Skeletal muscle satellite cell (primary cell): ENCODE data around the gene SMIM41.

Experiments used
- H3K27me3 ChIP-seq: 2 replicates; pipeline ENCODE4 v1.7.0; 2013; ENCODE audit warnings: low read length; ENCODE audit not compliant: control insufficient read depth, insufficient read depth
- H3K36me3 ChIP-seq: 2 replicates; pipeline ENCODE4 v1.7.0; 2013; ENCODE audit warnings: mild to moderate bottlenecking, control low read depth, low read length; ENCODE audit not compliant: insufficient read depth
- H3K4me1 ChIP-seq: 2 replicates; pipeline ENCODE4 v1.7.0; 2013; ENCODE audit warnings: low read length; ENCODE audit not compliant: control insufficient read depth, insufficient read depth
- H3K4me2 ChIP-seq: 2 replicates; pipeline ENCODE4 v1.7.0; 2013; ENCODE audit warnings: mild to moderate bottlenecking, low read length
- H3K4me3 ChIP-seq: 2 replicates; pipeline ENCODE4 v1.7.0; 2013; ENCODE audit warnings: low read length
- H3K9ac ChIP-seq: 2 replicates; pipeline ENCODE4 v1.7.0; 2013; ENCODE audit warnings: mild to moderate bottlenecking, low read depth, low read length, moderate library complexity
- H3K9me3 ChIP-seq: replicated peaks from 2 replicates; pipeline ENCODE4 v1.7.0; 2013; ENCODE audit warnings: mild to moderate bottlenecking, control low read depth, low read length

SMIM41 gene

GRCh38 chr12:52073531-52074381, 5.7 kb upstream of the SMIM41 start:
- Histone ChIP-seq H3K9ac (peak overlapping the region; percentile 37), H3K36me3 (peaks cover 63% of the 10 kb centered on the region), H3K4me3 (no peak overlapping the region), H3K4me2 (peak overlapping the region; percentile 24), H3K4me1 (peaks cover 52% of the 10 kb centered on the region), H3K27me3 (no peaks in the 10 kb centered on the region), H3K9me3 (no peaks in the 10 kb centered on the region)

GRCh38 chr12:52074971-52075724, 4.4 kb upstream of the SMIM41 start:
- no peaks in the 10 kb centered on the region for H3K27me3 ChIP-seq
- peak overlapping the region; percentile 37 for H3K9ac ChIP-seq
- no peaks in the 10 kb centered on the region for H3K9me3 ChIP-seq
- H3K4me2 ChIP-seq = peak overlapping the region; percentile 9
- peaks cover 69% of the 10 kb centered on the region for H3K36me3 ChIP-seq
- H3K4me3 ChIP-seq = no peak overlapping the region
- H3K4me1 ChIP-seq = peaks cover 49% of the 10 kb centered on the region

- Histone ChIP-seq H3K4me2 (no peak overlapping the region), H3K9me3 (no peaks in the 10 kb centered on the region), H3K9ac (no peak overlapping the region), H3K27me3 (no peaks in the 10 kb centered on the region), H3K4me3 (no peak overlapping the region), H3K4me1 (peaks cover 51% of the 10 kb centered on the region), H3K36me3 (peaks cover 67% of the 10 kb centered on the region)
Measured at GRCh38 chr12:52076811-52077210, 2.7 kb upstream of the SMIM41 start.

GRCh38 chr12:52078276-52078675, 1.2 kb upstream of the SMIM41 start:
- Histone ChIP-seq H3K4me3 (no peak overlapping the region), H3K4me2 (no peak overlapping the region), H3K27me3 (no peaks in the 10 kb centered on the region), H3K9ac (no peak overlapping the region), H3K9me3 (no peaks in the 10 kb centered on the region), H3K4me1 (peaks cover 53% of the 10 kb centered on the region), H3K36me3 (peaks cover 56% of the 10 kb centered on the region)

- Histone ChIP-seq H3K4me3 (no peak overlapping the region), H3K9me3 (no peaks in the 10 kb centered on the region), H3K9ac (peak overlapping the region; percentile 69), H3K36me3 (peaks cover 37% of the 10 kb centered on the region), H3K27me3 (no peaks in the 10 kb centered on the region), H3K4me1 (peaks cover 32% of the 10 kb centered on the region), H3K4me2 (no peak overlapping the region)
Measured at GRCh38 chr12:52080403-52081251, 1.1 kb downstream of the SMIM41 start.

GRCh38 chr12:52081263-52081733, 1.8 kb downstream of the SMIM41 start:
- no peaks in the 10 kb centered on the region for H3K27me3 ChIP-seq
- H3K9ac ChIP-seq = peak overlapping the region; percentile 69
- peaks cover 34% of the 10 kb centered on the region for H3K4me1 ChIP-seq
- H3K4me3 ChIP-seq = peak overlapping the region; percentile 47
- H3K9me3 ChIP-seq = no peaks in the 10 kb centered on the region
- H3K36me3 ChIP-seq = peaks cover 30% of the 10 kb centered on the region
- peak overlapping the region; percentile 53 for H3K4me2 ChIP-seq

GRCh38 chr12:52082026-52082668, 2.6 kb downstream of the SMIM41 start:
- Histone ChIP-seq H3K4me2 (peak overlapping the region; percentile 53), H3K4me3 (peak overlapping the region; percentile 47), H3K36me3 (peaks cover 22% of the 10 kb centered on the region), H3K9ac (peak overlapping the region; percentile 69), H3K9me3 (no peaks in the 10 kb centered on the region), H3K27me3 (no peaks in the 10 kb centered on the region), H3K4me1 (peaks cover 38% of the 10 kb centered on the region)

- Histone ChIP-seq H3K4me2 (peak overlapping the region; percentile 53), H3K36me3 (peaks cover 17% of the 10 kb centered on the region), H3K9ac (peak overlapping the region; percentile 43), H3K9me3 (no peaks in the 10 kb centered on the region), H3K4me3 (peak overlapping the region; percentile 47), H3K27me3 (peaks cover 1% of the 10 kb centered on the region), H3K4me1 (peaks cover 38% of the 10 kb centered on the region)
Measured at GRCh38 chr12:52082669-52082987, 3.1 kb downstream of the SMIM41 start.

GRCh38 chr12:52082988-52083637, 3.6 kb downstream of the SMIM41 start:
- Histone ChIP-seq H3K9me3 (no peaks in the 10 kb centered on the region), H3K27me3 (peaks cover 6% of the 10 kb centered on the region), H3K4me2 (peak overlapping the region; percentile 53), H3K36me3 (peaks cover 12% of the 10 kb centered on the region), H3K9ac (peak overlapping the region; percentile 43), H3K4me1 (peaks cover 38% of the 10 kb centered on the region), H3K4me3 (no peak overlapping the region)

- Histone ChIP-seq H3K36me3 (peaks cover 7% of the 10 kb centered on the region), H3K4me3 (no peak overlapping the region), H3K27me3 (peaks cover 9% of the 10 kb centered on the region), H3K9ac (no peak overlapping the region), H3K4me2 (no peak overlapping the region), H3K4me1 (peaks cover 38% of the 10 kb centered on the region), H3K9me3 (no peaks in the 10 kb centered on the region)
Measured at GRCh38 chr12:52083638-52083996, 4.1 kb downstream of the SMIM41 start.
